HG03064 (cell line): Measurements from ENCODE around the gene IGFALS.

Source experiments
- ATAC-seq: cut with Tn5 transposase; IDR thresholded peaks from one replicate; pipeline ENCODE4 v1.9.1; 2021; ENCODE audit warnings: low read depth; ENCODE audit not compliant: unreplicated experiment

IGFALS gene

GRCh38 chr16:1778200-1779179, 15.0 kb downstream of the IGFALS start:
- no peak for ATAC-seq

GRCh38 chr16:1777375-1778199, 15.9 kb downstream of the IGFALS start:
- ATAC-seq = no peak

- ATAC-seq = no peak
Measured at GRCh38 chr16:1776991-1777374, 16.5 kb downstream of the IGFALS start.

- ATAC-seq = no peak
Measured at GRCh38 chr16:1776672-1776955, 16.9 kb downstream of the IGFALS start.

- ATAC-seq = no peak
Measured at GRCh38 chr16:1775846-1776671, 17.4 kb downstream of the IGFALS start.

GRCh38 chr16:1775006-1775845, 18.3 kb downstream of the IGFALS start:
- ATAC-seq = no peak

- no peak for ATAC-seq
Measured at GRCh38 chr16:1774448-1774780, 19.1 kb downstream of the IGFALS start.

GRCh38 chr16:1773703-1774447, 19.6 kb downstream of the IGFALS start:
- no peak for ATAC-seq

- ATAC-seq = peak; percentile 44
Measured at GRCh38 chr16:1772908-1773702, 20.4 kb downstream of the IGFALS start, which contains the start of gene MRPS34. MRPS34 (minus strand) TSS chr16:1773134; CDS start chr16:1773119, 15 bp downstream.

GRCh38 chr16:1772362-1772907, 21.1 kb downstream of the IGFALS start, which contains the start of gene EME2:
EME2 (plus strand) TSS chr16:1772810; CDS start chr16:1773228, 418 bp downstream.
- ATAC-seq = peak; percentile 5

GRCh38 chr16:1771864-1772361, 21.6 kb downstream of the IGFALS start:
- ATAC-seq = no peak

- ATAC-seq = no peak
Measured at GRCh38 chr16:1771188-1771863, 22.2 kb downstream of the IGFALS start, which contains the start of gene NME3. NME3 (minus strand) TSS chr16:1771543; CDS start chr16:1771534, 9 bp downstream.

- ATAC-seq = no peak
Measured at GRCh38 chr16:1770328-1771187, 22.9 kb downstream of the IGFALS start.

GRCh38 chr16:1769402-1770300, 23.9 kb downstream of the IGFALS start:
- no peak for ATAC-seq

- ATAC-seq = no peak
Measured at GRCh38 chr16:1768767-1769401, 24.6 kb downstream of the IGFALS start.
